OCI-LY3 (cell line): Measurements from ENCODE around the gene LRRC4C.

Source experiments
- EZH2phosphoT487 ChIP-seq: fragments of 200-600 bp; shearing (Covaris generic); IDR thresholded peaks from 2 replicates; pipeline ENCODE4 v1.6.1; 2018; ENCODE audit warnings: antibody characterized with exemption, mixed run types, low read depth
- TF ChIP-seq, protein P1 (sequence below): fragments of 200-600, 300-600 bp; sonication (generic); IDR thresholded peaks from 2 replicates; pipeline ENCODE4 v1.5.1; 2014; ENCODE audit warnings: antibody characterized with exemption, low read length, low read depth

DNA sequence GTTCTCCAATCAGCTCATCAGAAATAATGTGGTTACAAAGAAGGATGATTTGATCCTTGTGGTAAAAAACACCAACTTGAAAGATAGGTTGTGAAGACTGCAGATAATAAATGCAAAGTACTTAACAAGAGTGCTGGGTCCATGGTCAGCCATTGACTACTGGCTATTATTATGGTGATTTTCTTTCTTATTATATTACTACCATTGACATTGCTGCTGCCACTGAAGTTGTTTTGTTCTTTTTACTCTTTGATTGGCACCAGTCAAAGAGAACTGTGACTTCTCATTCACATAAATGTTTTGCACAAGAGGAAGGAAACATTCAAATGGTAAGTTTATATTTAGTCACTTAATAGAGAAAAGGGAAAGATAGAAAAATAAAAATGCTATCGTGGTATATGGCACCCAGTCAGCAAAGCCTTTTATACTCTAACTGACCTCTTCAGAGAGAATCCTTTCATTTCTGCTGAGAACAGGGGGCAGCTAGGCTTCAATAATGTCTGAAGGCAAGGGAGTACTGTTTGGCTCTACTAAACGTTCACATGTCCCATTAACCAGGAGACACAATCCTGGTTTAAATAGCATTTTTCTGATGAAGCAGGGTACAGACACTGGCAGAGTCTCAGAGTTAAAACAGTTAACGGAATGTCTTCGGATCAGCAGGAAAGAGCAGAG, 64.8 kb downstream of the LRRC4C start:
- TF ChIP-seq, protein P1, sequence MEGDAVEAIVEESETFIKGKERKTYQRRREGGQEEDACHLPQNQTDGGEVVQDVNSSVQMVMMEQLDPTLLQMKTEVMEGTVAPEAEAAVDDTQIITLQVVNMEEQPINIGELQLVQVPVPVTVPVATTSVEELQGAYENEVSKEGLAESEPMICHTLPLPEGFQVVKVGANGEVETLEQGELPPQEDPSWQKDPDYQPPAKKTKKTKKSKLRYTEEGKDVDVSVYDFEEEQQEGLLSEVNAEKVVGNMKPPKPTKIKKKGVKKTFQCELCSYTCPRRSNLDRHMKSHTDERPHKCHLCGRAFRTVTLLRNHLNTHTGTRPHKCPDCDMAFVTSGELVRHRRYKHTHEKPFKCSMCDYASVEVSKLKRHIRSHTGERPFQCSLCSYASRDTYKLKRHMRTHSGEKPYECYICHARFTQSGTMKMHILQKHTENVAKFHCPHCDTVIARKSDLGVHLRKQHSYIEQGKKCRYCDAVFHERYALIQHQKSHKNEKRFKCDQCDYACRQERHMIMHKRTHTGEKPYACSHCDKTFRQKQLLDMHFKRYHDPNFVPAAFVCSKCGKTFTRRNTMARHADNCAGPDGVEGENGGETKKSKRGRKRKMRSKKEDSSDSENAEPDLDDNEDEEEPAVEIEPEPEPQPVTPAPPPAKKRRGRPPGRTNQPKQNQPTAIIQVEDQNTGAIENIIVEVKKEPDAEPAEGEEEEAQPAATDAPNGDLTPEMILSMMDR = no peak
- TF ChIP-seq EZH2phosphoT487 = no peak
